ENCODE measurements around the gene NCAPG.
A peak's percentile ranks its signal among the peaks of the same experiment; 100 is the strongest.

The NCAPG gene, protein sequence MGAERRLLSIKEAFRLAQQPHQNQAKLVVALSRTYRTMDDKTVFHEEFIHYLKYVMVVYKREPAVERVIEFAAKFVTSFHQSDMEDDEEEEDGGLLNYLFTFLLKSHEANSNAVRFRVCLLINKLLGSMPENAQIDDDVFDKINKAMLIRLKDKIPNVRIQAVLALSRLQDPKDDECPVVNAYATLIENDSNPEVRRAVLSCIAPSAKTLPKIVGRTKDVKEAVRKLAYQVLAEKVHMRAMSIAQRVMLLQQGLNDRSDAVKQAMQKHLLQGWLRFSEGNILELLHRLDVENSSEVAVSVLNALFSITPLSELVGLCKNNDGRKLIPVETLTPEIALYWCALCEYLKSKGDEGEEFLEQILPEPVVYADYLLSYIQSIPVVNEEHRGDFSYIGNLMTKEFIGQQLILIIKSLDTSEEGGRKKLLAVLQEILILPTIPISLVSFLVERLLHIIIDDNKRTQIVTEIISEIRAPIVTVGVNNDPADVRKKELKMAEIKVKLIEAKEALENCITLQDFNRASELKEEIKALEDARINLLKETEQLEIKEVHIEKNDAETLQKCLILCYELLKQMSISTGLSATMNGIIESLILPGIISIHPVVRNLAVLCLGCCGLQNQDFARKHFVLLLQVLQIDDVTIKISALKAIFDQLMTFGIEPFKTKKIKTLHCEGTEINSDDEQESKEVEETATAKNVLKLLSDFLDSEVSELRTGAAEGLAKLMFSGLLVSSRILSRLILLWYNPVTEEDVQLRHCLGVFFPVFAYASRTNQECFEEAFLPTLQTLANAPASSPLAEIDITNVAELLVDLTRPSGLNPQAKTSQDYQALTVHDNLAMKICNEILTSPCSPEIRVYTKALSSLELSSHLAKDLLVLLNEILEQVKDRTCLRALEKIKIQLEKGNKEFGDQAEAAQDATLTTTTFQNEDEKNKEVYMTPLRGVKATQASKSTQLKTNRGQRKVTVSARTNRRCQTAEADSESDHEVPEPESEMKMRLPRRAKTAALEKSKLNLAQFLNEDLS

DNA sequence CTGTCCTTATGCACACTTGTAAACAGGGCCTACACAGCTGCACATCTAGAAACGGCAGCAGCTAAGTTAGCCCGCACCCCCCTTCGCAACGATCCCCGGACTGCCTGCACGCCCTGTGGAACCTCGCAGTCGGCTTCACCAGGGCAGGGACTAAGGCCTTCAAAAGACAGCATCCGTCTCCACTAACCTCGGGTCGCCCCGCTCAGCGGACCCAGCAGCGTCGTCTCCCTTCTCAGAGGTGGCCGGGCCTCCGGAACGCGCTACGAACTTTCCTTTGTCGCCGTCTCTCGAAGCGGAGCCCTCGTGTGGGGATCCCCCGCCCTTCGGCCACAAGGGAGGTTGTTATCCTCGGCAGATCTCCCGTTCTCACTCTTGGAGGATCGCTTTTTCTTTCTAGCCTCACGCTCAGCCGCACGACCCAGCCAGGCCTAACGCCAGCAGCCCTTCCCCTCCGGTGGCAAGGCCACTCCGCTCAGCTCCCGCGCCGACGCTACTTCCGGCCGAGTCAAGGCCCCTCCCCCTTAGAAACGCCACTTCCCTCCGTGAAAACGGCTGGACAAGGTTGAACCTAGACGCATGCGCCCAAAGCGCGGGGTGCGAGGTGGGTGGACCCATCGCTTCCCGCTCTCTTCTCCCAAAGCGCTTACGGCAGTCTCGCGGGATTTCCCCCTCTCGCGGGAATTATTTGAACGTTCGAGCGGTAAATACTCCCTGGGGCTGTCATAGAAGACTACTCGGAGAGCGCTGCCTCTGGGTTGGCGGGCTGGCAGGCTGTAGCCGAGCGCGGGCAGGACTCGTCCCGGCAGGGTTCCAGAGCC, at the start of gene NCAPG, which contains the start of gene DCAF16:
Gene NCAPG, plus strand, starts transcription at position 720 of the 818 bp plus-strand sequence. CDS start 99 bp downstream, outside the sequence.
Gene DCAF16, minus strand, starts transcription at position 498 of the 818 bp plus-strand sequence. CDS start 6,616 bp downstream, outside the sequence.
- DNase-seq (ENCODE audit: low read depth) = peak; percentile 99

DNA sequence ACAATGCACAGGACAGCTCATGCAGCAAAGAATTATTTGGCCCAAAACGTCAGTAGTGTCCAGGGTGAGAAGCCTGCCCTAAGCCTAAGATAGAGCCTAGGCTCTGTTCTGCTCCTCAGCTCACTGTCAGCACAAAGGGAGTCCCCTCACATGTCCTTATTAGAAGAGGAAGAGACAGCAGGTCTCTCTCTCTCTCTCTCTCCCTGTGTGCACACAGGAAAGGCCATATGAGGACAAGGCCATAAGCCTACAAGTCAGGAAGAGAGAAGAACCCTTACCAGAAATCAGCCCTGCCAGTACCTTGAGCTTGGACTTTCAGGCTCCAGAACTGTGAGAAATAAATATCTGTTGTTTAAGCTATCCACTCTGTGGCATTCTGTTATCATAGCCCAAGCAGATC, 49.7 kb upstream of the NCAPG start:
- DNase-seq (ENCODE audit: low read depth) = no peak

DNA sequence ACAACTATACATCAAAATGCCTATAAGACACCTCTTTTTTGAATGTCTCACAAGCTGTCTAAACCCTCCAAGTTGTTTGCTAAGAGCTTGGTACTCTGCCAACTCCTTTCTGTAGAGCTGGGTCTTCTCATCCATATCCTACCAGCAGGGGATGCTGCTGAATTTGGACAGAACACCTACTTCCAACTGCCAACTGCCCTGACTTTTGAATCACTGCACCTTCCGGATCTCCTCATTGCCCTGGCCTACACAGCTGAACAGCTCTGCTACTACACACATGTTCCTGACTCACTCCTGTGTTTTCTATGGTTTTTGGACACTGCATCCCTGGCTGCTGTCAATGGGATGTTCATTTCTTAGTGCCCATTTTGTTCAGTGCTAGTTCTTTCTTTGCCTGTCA, 48.1 kb upstream of the NCAPG start:
- peak; percentile 29 for DNase-seq (ENCODE audit: low read depth)

DNA sequence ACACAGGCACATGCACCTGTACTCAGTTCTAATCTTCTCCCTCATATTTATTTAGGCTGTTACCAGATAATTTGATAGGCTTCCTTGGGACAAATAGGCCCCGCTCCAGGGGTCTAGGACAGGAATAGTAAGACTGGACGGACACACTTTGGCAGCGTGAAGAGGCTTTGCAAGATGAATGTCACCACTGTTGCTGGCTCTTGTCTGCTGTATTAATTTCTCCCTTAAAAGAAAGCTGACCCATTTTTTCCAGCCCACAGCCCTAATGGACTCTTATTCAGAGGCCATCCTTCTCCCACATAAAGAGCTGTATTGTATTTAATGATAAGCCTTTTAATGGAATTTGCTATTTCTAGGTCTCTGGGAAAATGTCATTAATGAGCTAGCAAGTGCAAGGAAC, 47.4 kb upstream of the NCAPG start:
- no peak for DNase-seq (ENCODE audit: low read depth)

DNA sequence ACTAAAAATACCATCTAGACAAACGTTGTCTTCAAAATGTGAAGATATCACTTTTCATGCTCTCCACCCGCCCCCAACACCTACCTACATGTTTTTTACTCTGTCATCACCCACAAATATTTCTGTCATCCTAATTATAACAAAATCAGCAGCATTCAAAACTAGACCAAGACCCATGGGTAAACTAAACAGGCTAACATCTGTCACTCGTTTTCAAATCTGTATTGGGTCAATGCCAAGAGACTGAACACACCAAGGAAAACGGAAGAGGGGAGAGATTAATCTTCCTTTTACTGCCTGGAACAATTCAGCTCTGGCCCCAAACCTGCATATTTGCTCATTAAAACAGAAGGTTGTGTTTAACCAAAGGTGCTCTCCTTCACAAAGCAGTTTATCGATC, 46.8 kb upstream of the NCAPG start:
- DNase-seq (ENCODE audit: low read depth) = no peak

DNA sequence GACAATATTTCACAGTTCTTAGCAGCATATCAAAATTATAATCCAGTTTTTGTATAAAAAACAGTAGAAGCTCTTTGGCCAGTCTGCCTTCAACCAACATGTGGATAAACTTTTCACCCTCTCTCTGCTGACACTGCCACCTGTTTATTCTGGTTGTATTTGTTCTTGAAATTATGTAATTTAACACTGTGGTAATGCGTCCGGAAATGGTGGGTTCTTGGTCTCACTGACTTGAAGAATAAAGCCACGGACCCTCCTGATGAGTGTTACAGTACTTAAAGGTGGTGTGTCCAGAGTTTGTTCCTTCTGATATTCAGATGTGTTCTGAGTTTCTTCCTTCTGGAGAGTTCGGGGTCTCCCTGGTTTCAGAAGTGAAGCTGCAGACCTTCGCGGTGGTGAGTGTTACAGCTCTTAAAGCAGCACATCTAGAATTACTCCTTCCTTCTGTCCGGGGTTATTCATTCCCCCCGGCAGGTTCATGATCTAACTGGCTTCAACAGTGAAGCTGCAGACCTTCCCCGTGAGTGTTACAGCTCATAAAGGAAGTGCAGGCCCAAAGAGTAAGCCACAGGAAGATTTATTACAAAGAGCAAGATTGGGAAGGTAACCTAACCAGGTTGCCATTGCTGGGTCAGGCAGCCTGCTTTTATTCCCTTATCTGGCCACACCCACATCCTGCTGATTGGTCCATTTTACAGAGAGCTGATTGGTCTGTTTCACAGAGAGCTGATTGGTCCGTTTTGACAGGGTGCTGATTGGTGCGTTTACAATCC, 45.1 kb upstream of the NCAPG start:
- no peak for DNase-seq (ENCODE audit: low read depth)

DNA sequence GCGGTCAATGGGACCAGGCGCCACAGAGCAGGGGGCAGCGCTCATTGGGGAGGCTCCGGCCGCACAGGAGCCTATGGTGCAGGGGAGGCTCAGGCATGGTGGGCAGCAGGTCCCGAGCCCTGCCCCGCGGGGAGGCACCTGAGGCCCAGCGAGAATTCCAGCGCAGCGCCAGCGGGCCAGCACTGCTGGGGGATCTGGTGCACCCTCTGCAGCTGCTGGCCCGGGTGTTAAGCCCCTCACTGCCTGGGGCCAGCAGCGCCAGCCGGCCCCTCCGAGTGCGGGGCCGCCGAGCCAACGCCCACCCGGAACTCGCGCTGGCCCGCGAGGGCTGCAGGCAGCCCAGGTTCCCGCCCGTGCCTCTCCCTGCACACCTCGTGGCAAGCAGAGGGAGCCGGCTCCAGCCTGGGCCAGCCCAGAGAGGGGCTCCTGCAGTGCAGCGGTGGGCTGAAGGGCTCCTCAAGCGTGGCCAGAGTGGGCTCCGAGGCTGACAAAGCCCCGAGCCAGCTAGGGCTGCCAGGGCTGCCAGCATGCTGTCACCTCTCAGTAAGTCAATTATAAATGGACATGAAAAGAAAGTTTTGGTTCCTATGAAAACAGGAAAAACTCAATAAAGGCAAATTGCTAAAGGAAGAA, 43.8 kb upstream of the NCAPG start:
- no peak for DNase-seq (ENCODE audit: low read depth)

DNA sequence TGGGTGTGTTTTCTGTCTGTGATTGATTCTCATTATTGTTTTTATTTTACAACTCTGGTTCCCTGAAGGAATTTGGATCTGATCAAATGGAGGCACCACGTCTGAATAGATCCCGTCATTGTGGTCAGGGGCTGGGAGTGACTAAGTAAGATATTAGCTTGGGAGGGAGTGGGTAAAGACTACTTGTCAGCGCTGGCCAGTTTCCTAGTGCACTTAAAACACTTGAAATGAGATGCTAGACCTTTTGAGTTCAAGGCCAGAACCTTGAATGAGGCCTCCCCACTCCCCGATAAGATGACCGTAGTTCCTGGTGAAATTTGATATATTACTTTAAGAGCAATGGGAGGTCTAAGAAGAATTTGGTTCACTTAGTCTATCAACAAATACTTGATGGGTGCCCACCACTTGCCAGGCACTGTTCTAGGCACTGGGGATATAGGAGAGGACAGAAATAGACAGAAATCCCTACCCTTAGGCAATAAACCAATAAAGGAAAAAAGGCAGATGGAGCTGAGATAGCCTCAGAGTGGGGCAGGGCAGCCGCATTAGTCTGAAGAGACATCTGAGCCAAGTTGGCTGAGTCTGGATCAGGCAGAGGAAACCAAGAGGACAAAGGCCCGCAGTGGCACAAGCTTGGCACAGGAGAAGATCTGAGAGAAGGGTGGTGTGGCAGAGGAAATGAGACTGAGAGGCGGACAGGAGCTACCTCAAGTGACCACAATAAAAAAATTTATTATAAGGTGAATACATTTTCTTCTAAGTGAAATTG, 41.2 kb upstream of the NCAPG start:
- no peak for DNase-seq (ENCODE audit: low read depth)

DNA sequence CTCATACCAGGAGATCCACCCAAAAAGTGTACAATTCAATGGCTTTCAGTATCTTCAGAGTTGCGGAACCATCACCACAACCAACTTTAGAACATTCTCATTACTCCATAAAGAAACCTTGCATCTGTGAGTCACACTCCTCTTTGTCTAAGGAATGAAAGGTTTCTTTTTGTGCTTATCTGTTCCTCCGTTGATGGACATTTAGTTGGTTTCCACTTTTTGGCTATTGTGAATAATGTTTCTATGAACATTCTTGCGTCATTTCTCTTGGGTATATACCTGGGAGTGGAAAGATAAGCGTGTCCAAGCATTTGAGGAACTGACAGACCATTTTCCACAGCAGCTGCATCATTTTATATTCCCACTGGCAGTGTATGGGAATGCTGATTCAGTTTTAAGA, 39.9 kb upstream of the NCAPG start:
- no peak for DNase-seq (ENCODE audit: low read depth)

DNA sequence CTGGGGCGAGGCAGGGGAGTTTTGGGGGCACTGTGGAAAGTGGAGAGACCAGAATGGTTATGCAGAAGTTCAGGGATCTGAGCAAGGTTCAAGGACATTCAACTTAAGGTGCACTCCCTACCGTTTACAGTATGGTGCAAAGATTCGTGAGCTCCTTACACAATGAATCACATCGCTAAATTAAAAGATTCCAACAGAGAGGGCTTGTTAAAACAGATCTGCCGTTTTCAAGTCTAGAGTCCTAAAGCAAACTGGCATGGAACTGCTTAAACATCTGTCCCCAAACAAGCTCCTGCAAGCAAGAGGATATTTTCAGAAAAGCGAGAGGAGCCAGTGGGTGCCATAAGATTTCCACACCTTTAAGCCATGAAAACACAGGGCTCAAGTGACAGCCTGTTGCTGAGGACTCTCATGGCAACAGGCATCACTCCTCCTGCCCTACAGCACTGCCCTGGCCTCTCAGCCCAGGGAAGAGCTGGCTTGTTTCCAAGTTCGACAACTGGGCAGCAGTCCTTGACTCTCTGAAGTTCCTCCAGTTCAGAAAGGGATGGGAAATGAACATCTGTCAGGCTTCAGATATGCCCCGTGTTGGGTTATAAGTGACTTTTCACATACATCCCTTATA, 39.4 kb upstream of the NCAPG start:
- no peak for DNase-seq (ENCODE audit: low read depth)

DNA sequence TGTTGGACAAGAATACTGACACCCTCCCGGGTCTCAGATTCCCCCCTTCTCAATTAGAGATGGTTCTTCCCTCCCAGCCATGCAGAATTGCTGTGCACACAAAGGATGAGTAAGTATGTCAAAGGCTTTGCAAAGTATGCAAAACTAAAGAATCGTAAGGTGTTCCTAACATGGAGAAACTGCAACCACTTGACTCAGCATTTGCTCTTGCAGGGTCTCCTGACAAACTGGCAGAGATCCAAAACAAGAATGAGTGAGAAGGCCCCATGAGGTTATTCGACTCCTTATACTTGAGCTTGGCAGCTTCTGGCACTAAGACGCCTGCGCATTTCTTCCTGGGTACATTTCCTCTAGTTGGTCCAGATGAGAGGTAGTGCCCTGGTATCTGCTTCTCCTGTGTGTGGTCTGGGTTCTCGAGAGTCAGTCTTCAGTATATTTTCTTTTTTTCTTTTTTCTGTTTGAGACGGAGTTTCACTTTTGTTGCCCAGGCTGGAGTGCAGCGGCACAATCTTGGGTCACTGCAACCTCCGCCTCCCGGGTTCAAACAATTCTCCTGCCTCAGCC, 37.6 kb upstream of the NCAPG start:
- no peak for DNase-seq (ENCODE audit: low read depth)

DNA sequence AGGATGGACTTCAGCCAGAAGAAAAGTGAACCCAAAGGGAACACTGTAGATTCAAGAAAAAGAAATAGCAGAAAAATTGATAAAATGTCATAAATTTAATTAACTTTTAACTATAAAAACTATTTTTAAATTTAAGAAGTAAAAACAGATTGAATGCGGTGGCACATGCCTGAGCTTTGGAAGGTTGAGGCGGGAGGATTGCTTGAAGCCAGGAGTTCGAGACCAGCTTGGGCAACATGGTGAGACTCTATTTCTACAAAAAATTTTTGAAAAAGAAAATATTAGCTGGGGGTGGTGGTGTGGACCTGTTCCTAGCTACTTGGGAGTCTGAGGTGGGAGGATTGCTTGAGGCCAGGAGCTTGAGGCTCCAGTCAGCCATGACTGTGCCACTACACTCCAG, 32.3 kb upstream of the NCAPG start:
- DNase-seq (ENCODE audit: low read depth) = no peak

DNA sequence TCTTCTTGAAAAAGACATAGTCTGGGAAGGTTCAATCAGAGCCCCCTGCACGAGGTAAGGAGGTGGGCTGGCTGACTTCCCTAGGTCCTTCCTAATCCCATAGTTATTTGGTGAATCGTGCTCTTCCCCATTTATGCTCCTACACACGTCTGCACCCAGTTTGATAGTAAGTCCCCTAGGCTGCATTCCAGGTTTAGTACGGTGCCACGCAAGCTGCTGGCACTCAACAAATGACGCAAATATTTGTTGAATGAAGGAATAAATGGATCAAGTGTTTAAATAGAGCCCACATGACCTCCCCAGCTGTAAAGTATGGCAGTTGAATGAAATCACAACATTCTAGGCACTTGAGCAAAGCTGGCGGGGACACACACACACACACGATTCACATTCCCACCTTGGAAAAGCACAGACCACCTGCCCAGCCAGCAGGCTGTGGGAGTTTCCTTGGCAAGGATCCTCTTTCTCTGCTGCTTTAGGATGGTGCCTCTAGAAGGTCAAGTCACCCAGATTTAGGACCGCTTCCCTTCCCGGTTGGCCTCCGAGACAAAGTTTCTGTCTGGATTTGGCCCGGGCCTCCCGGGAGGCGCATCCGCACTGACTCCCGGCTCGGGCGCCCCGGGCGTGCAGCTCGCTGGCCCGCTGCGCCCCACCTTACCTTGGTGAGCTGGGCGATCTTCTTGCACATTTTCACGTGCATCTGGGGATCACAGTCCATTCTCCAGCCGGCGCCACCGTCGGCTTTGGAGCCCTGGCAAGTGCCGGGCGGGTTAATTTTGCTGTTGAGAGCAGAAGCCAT, 30.1 kb upstream of the NCAPG start:
- peak; percentile 27 for DNase-seq (ENCODE audit: low read depth)

DNA sequence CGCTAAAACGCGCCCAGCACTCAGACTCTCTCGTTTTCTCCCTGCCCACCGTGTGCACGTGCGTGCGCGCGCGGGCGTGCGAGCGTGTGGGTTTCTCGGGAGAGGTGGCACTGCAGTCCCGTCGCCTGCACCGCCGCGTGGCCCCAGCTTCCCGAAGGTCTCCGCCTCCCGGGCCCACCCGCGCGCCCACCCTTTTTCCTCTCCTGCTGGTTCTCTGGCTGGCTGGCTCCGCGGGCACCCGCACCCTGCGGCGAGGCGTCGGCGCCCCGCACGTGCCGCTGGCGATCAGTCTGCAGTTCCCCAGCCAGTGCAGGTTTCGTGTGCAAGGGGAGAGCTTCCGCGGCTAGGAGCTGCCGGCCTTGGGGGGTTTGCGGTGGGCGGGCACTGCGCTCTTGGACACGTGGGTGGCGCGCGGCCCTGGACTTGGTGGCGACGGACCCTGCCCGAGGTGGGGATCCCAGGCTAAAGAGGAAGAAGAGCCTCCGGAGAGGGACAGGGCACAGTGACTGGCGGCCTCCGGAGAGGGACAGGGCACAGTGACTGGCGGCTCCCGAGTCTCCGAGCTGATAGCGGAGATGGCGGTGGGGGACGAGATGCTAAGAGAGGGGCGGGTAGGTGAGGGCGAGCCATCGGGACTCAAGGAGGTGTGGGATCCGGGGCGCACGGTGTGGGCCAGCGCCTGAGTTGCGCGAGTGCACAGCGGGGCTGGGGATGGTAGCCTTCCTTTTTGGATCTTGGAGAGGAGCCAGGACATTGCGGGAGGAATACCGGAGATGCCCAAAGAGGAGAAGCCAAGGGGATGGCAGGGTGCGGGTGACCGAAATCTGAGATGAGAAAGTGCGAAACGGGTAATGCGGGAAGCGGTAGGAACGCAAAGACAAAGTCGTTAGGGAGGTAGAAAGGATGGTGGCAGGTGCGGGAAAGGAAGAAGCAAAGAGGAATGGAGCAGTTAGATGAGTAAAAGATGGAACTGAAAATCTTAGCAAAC, 29.2 kb upstream of the NCAPG start, which contains the start of gene FAM184B:
Gene FAM184B, minus strand, starts transcription at position 322 of the 988 bp plus-strand sequence. CDS start 322 bp downstream, outside the sequence.
- no peak for DNase-seq (ENCODE audit: low read depth)

DNA sequence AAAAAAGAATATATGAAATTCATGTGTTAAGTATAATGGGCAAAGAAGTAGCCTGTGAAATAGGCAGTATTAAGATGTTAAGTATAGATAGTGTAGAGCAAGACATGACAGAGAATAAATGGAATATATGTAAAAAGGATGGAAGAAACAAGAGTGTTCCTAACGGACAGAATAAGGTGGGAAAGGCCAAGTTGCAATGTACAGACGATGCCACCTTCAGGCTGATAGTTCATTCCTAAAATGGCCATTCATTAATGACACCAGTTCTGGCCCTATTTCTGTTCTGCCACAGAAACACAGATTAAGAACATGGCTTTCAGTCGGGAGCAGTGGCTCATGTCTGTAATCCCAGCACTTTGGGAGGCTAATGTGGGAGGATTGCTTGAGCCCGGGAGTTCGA, 24.9 kb upstream of the NCAPG start:
- no peak for DNase-seq (ENCODE audit: low read depth)

DNA sequence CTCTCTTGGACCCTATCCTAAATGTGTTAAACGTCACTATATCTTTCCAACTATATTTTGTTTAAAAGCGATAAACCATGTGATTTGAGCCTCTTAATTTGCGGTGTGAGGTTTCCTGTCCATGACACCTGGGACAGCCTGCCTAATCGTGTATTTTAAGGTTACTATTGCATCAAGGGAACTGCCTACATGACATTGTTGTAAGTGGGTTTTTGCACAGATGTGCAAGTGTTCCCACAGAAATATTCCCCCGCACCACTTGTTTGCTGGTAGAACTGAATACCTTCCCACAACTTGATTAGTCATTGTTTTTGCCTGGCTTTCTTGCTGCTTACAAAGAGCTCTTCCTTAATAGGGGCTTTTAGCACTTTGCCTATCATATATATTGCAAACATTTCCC, 24.2 kb upstream of the NCAPG start:
- DNase-seq (ENCODE audit: low read depth) = no peak

DNA sequence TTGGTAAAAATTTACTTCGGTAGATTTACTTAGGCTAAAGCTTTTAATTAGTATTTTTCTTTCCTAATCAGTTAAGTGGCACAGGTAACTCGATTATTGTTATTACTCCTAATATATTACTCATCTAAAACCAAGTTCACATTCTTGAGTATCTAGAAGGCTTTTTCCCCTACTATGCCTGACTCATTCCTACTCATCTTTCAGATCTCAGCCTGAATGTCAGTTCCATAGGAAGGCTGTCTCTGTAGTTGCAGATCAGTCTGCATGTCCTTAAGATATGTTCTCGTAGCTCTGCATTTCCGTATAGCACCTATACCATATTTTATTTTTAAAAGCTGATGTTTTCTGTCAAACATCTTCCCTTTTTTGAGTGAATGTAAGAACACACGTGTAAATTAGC, 23.5 kb upstream of the NCAPG start:
- peak; percentile 11 for DNase-seq (ENCODE audit: low read depth)
